ENCODE measurements around the gene SMKR1.

- TF ChIP-seq POLR2A (IDR thresholded peaks at IDR 0.05; ENCODE audit: low read length) (no peak), CTCF (IDR thresholded peaks at IDR 0.05) (no peak), EP300 (IDR thresholded peaks at IDR 0.05) (no peak), TP53 (CRISPR knock-in tag; IDR thresholded peaks at IDR 0.05) (no peak), NFE2L2 (conservative IDR thresholded peaks at IDR 0.05; ENCODE audit: low read length) (no peak), JUNB (IDR thresholded peaks at IDR 0.05) (no peak), FOSL2 (IDR thresholded peaks at IDR 0.05) (no peak), FOSL2 (CRISPR knock-in tag; IDR thresholded peaks at IDR 0.05) (no peak), FOXS1 (CRISPR knock-in tag; IDR thresholded peaks at IDR 0.05) (no peak)
- TF ChIP-seq, protein P1, sequence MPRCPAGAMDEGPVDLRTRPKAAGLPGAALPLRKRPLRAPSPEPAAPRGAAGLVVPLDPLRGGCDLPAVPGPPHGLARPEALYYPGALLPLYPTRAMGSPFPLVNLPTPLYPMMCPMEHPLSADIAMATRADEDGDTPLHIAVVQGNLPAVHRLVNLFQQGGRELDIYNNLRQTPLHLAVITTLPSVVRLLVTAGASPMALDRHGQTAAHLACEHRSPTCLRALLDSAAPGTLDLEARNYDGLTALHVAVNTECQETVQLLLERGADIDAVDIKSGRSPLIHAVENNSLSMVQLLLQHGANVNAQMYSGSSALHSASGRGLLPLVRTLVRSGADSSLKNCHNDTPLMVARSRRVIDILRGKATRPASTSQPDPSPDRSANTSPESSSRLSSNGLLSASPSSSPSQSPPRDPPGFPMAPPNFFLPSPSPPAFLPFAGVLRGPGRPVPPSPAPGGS (IDR thresholded peaks at IDR 0.05) = no peak
- TF ChIP-seq, protein P2, sequence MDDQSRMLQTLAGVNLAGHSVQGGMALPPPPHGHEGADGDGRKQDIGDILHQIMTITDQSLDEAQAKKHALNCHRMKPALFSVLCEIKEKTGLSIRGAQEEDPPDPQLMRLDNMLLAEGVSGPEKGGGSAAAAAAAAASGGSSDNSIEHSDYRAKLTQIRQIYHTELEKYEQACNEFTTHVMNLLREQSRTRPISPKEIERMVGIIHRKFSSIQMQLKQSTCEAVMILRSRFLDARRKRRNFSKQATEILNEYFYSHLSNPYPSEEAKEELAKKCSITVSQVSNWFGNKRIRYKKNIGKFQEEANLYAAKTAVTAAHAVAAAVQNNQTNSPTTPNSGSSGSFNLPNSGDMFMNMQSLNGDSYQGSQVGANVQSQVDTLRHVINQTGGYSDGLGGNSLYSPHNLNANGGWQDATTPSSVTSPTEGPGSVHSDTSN (IDR thresholded peaks at IDR 0.05) = no peak
- TF ChIP-seq, protein P3, sequence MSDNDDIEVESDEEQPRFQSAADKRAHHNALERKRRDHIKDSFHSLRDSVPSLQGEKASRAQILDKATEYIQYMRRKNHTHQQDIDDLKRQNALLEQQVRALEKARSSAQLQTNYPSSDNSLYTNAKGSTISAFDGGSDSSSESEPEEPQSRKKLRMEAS (IDR thresholded peaks at IDR 0.05) = no peak
These were observed 40.5 kb upstream of the SMKR1 start for GRCh38 chr7:129461809-129462208.
